Caco-2 (cell line): Measurements from ENCODE around the gene PGLYRP1. TPM values are rescaled to one million over a fixed set of nuclear protein-coding genes. Genes with fewer than 3 reads are reported as not detected.

Experiments
- BruUV-seq: library from RNA; stranded (reverse); fragments of 400-500 nt; replicated peaks from 2 replicates; lab custom pipeline; 2021; lab: Mats Ljungman, UMichigan
- CTCF ChIA-PET: fragments of 300-600 bp; sonication (Branson Sonifier 250); formaldehyde crosslinking; loops from one replicate; lab custom pipeline; 2022; ENCODE audit warnings: antibody characterized with exemption; lab: Charles Lee
- POLR2A ChIA-PET: fragments of 300-600 bp; sonication (Branson Sonifier 250); formaldehyde crosslinking; loops from one replicate; lab custom pipeline; 2022; ENCODE audit warnings: antibody characterized with exemption; lab: Charles Lee
- DNase-seq, 2 experiments: peaks; one replicate each; pipeline versions ENCODE4 v3.0.0 to v3.0.0-alpha.2; 2020 to 2022
- H3K27me3 ChIP-seq: replicated peaks from 2 replicates; pipeline ENCODE4 v1.6.0; 2011; ENCODE audit warnings: low read length; ENCODE audit not compliant: control insufficient read depth, insufficient read depth
- H3K36me3 ChIP-seq: 2 replicates; pipeline ENCODE4 v1.5.1; 2011; ENCODE audit warnings: low read length; ENCODE audit not compliant: control insufficient read depth, insufficient read depth
- H3K4me1 ChIP-seq: fragments of 250-450 bp; sonication (Bioruptor Pico); 2 replicates; pipeline ENCODE4 v1.5.1; 2020; ENCODE audit warnings: mild to moderate bottlenecking
- H3K4me3 ChIP-seq: 2 replicates; pipeline ENCODE4 v1.5.1; 2011; ENCODE audit warnings: low read depth, mild to moderate bottlenecking, control low read depth, low read length
- H3K9me3 ChIP-seq: fragments of 250-450 bp; sonication (Bioruptor Pico); 2 replicates; pipeline ENCODE4 v1.5.1; 2020; ENCODE audit warnings: mild to moderate bottlenecking, moderate library complexity
- H3K27ac Mint-ChIP-seq: one replicate; pipeline ENCODE4 v1.8.0; 2022; ENCODE audit warnings: mixed read lengths; ENCODE audit not compliant: unreplicated experiment
- H3K27me3 Mint-ChIP-seq: one replicate; pipeline ENCODE4 v1.8.0; 2022; ENCODE audit warnings: mixed read lengths; ENCODE audit not compliant: insufficient read depth, unreplicated experiment
- H3K36me3 Mint-ChIP-seq: one replicate; pipeline ENCODE4 v1.8.0; 2022; ENCODE audit warnings: mild to moderate bottlenecking, mixed read lengths; ENCODE audit not compliant: insufficient read depth, unreplicated experiment
- H3K4me1 Mint-ChIP-seq: one replicate; pipeline ENCODE4 v1.8.0; 2022; ENCODE audit warnings: low read depth, mixed read lengths; ENCODE audit not compliant: unreplicated experiment
- H3K4me3 Mint-ChIP-seq: one replicate; pipeline ENCODE4 v1.8.0; 2022; ENCODE audit warnings: mild to moderate bottlenecking, moderate library complexity, mixed read lengths; ENCODE audit not compliant: unreplicated experiment
- H3K9me3 Mint-ChIP-seq: one replicate; pipeline ENCODE4 v1.8.0; 2022; ENCODE audit warnings: mixed read lengths; ENCODE audit not compliant: unreplicated experiment
- CTCF ChIP-seq, 2 experiments: fragments of 200-600 bp in 1 of 2; IDR thresholded peaks; 1 replicate in 1 of 2; 2 replicates in 1 of 2; pipeline versions ENCODE4 v1.5.1 to v1.8.0; 2011 to 2022; ENCODE audit warnings: antibody characterized with exemption in 1 of 2, control low read depth in 1 of 2, inconsistent platforms in 1 of 2, low read depth in 1 of 2, low read length in 1 of 2, mild to moderate bottlenecking in 1 of 2, moderate library complexity in 1 of 2; ENCODE audit not compliant: insufficient read depth in 1 of 2, severe bottlenecking in 1 of 2, unreplicated experiment in 1 of 2
- intact Hi-C: fragments of 100-400 bp; cut with micrococcal nuclease; formaldehyde crosslinking; loops from one replicate; pipeline ENCODE4 v1.10.0; 2022; ENCODE audit not compliant: unreplicated experiment
- total RNA-seq: library from RNA; stranded (reverse); gene quantifications from 2 replicates; pipeline ENCODE4 v1.2.3, GENCODE V29; 2022

PGLYRP1 gene
- total RNA-seq, 1 experiment from 2014 or later: not detected

DNA sequence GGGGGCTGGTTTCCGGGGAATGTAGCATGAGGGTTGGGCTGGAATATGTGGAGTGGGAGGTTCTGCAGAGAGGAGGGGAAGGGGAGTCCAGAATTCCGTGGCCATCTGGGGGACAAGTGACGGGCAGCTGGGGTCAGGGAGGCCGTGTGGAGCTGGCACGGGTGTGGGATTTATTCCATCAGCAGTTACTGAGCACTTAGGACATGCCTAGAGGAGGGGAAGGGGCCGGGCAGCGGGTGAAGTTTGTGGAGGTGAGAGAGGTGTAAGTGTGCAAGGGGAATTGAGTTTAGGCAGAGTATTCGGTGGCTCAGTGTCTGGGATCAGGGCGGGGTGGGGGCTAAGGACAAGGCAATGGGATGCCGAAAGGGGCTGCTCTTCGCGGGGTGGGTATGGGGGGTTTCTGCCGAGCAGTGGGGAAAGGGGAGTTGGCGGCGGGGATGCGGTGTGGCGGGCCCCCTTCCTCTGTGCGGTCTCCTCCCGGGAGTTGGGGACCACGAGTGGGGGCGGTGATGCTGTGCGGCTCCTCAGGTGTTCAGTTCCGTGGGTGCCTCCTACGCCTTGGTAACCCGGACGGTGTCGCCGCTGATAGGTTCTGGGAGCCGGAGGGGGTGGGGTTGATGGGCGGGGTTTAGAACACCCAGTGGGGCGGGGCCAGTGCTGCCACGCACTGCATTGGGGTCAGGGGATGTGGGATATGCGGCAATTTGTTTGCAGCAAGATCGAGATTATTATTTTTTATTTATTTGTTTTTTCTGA, 22.2 kb downstream of the PGLYRP1 start:
- CTCF ChIA-PET: no interaction called here

DNA sequence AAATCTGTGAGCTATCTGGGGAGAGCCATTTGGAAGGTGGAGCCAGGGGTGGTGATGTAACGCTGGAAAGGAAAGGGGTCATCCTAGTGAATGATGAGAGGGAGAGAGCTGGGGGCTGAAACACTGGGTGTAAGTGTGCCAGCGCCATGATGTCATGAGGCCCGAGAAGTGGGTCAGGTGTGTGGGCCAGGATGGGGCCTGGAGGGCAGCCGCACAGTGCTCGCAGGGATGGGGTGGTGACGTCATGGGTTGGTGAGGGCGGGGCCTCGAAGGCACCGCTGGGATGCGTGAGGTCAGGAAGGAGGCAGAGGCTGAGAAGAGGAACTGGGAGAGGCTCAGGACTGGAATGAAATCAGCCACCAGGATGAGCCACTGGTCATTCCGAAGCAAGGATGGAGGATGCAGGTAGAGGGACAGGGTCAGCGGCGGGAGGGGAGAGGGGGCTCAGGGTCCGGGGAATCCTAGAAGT, 23.2 kb downstream of the PGLYRP1 start:
- Mint-ChIP-seq H3K27ac (peak overlapping the region; percentile 36), H3K36me3 (no peaks in the 10 kb centered on the region), H3K4me3 (no peak overlapping the region), H3K4me1 (peaks cover 5% of the 10 kb centered on the region), H3K9me3 (no peaks in the 10 kb centered on the region), H3K27me3 (no peaks in the 10 kb centered on the region)
- TF ChIP-seq CTCF (IDR thresholded peaks at IDR 0.05; ENCODE audit: insufficient read depth in 1 of 2, low read depth in 1 of 2, low read length in 1 of 2, severe bottlenecking in 1 of 2, unreplicated experiment in 1 of 2): no peak
- H3K4me3 ChIP-seq: no peak overlapping the region
- intact Hi-C loops: loop anchor here (5.0 kb wide), 1 partner anchor 72 kb away; no protein-coding TSS in a partner anchor
- no peak for DNase-seq
- no TSS peak for BruUV-seq
- H3K27me3 ChIP-seq: no peaks in the 10 kb centered on the region
- no peaks in the 10 kb centered on the region for H3K4me1 ChIP-seq
- POLR2A ChIA-PET: no interaction called here
- CTCF ChIA-PET: no interaction called here
- no peaks in the 10 kb centered on the region for H3K36me3 ChIP-seq
- no peaks in the 10 kb centered on the region for H3K9me3 ChIP-seq

More for the DNA sequence above, 22.2 kb downstream of the PGLYRP1 start:
- Mint-ChIP-seq H3K36me3 (no peaks in the 10 kb centered on the region), H3K9me3 (no peaks in the 10 kb centered on the region), H3K27me3 (no peaks in the 10 kb centered on the region), H3K4me3 (no peak overlapping the region), H3K27ac (peak overlapping the region; percentile 36), H3K4me1 (peaks cover 5% of the 10 kb centered on the region)
- H3K27me3 ChIP-seq: no peaks in the 10 kb centered on the region
- H3K4me3 ChIP-seq: no peak overlapping the region
- BruUV-seq: no TSS peak
- H3K4me1 ChIP-seq: no peaks in the 10 kb centered on the region
- intact Hi-C loops: no loop called here
- POLR2A ChIA-PET: no interaction called here
- no peaks in the 10 kb centered on the region for H3K36me3 ChIP-seq
- TF ChIP-seq CTCF (IDR thresholded peaks at IDR 0.05; ENCODE audit: insufficient read depth in 1 of 2, low read depth in 1 of 2, low read length in 1 of 2, severe bottlenecking in 1 of 2, unreplicated experiment in 1 of 2): no peak
- no peak for DNase-seq
- H3K9me3 ChIP-seq: no peaks in the 10 kb centered on the region

DNA sequence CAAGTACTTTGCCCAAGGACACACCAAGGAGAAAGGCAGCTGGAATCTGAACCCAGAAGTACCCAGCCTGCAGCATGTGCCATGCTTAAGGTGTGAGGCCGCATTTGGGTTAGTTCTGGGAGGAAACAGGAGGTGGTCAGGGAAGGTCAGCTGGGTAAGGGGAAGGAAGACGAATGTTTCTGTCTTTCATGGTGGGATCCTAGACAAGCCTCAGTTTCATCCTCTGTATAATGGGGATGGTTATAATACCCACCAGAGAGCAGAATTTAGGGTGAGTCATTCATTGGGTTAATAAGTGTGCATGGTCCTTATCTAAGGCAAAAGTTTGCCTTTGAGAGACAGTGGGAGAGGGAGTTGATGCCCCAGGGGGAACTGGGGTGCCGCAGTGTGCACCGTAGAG, 24.0 kb downstream of the PGLYRP1 start:
- POLR2A ChIA-PET: no interaction called here
- BruUV-seq: no TSS peak
- Mint-ChIP-seq H3K4me3 (no peak overlapping the region), H3K27me3 (no peaks in the 10 kb centered on the region), H3K36me3 (no peaks in the 10 kb centered on the region), H3K9me3 (no peaks in the 10 kb centered on the region), H3K27ac (no peak overlapping the region), H3K4me1 (peaks cover 5% of the 10 kb centered on the region)
- Histone ChIP-seq H3K9me3 (no peaks in the 10 kb centered on the region), H3K4me1 (no peaks in the 10 kb centered on the region), H3K36me3 (no peaks in the 10 kb centered on the region), H3K27me3 (no peaks in the 10 kb centered on the region), H3K4me3 (no peak overlapping the region)
- TF ChIP-seq CTCF (IDR thresholded peaks at IDR 0.05; ENCODE audit: insufficient read depth in 1 of 2, low read depth in 1 of 2, low read length in 1 of 2, severe bottlenecking in 1 of 2, unreplicated experiment in 1 of 2): no peak
- intact Hi-C loops: loop anchor here (5.0 kb wide), 1 partner anchor 72 kb away; no protein-coding TSS in a partner anchor
- DNase-seq: no peak
- CTCF ChIA-PET: no interaction called here
